Aortic smooth muscle cell (primary cell): ENCODE measurements around the gene SKAP1. TPM values are rescaled to one million over a fixed set of nuclear protein-coding genes. Genes with fewer than 3 reads are reported as not detected.

ENCODE experiments used
- total RNA-seq: library from RNA; depleted of rRNA; stranded (reverse); fragments of >200 nt; gene quantifications from 2 replicates; pipeline ENCODE4 v1.2.3, GENCODE V29; 2014

Gene SKAP1
- total RNA-seq = 0.13 TPM in 1 of 2 replicates, not detected in the other

GRCh38 chr17:48429638-48430586, at the start of gene SKAP1:
TSS of gene SKAP1 (minus strand) at chr17:48430214.

DNA sequence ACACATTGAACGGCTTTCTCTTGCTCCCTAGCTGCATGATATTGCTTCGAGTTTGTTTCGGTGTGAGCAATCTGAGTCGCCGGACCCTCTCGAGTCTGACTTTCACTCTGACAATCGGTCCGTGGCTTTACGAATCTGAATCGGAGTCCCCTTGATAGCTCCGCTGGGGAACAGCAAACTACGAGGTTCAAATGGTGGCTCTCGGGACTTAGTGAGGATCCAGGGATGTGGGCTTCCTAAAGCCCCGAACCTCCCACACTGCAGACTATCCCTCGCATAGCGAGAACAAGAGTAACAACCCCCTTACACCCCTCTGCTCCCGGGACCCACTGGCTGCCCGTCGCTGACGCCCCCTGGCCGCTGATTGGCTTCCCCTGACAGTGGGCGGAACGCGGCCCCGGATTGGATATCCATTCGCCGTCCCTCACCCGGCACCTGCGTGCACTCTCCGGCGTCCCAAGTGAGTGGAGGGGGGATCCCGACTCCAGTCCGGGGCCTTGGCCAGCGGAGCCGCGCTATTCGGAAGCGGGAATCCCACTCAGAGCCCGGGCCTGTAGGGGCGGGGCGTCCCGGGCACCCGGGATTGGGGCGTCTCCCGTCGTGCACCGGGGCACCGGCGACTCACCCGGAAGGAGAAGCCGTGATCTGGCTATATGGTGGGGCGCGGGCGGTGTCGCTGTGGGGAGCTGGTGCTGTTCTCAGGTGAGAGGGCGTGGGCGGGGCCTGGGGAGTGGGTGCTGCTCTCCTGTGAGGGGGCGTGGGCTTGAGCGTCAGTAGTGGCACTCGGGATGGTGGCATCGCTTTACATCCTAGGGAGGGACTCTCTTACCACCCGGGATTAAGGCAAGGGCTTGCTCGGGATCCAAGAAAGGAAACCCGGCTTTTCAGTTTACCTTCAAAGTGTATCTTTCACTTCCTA, 322.6 kb downstream of the SKAP1 start, which contains the start of gene SNX11:
Gene SNX11, plus strand, starts transcription at position 630 of the 919 bp plus-strand sequence. CDS start 4,278 bp downstream, outside the sequence.

DNA sequence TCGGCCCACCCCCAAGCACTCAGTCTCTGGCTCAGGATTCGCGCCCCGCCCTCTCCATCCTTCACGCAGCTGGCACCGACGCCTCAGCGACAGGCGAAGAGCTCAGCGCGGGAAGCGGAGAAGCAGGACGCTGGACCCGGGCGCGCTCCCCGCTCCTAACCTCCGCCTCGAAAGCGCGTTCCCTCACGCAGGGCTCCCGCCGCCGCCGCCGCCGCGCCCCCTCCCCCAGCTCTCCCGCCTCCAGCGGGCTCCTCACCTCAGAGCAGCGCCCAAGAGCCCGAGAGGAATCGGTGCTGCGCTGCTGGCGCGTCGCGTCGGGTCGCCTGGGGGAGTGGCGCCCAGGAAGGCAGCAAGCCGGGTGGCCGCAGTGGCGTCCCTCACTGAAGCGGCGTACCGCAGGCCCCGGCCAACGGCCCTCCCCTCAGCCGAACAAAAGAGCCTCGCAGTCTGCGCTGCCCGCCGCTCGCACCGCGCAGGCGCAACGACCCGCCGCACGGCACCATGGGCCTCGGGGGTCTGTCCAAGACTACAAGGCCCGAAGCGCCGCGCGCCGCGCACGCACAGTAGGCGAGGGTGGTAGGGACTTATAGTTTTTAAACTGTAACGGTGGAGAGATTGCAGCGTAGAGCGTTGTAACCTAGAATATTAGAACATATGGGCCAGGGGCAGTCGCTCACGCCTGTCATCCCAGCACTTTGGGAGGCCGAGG, 328.8 kb downstream of the SKAP1 start, which contains the start of gene CBX1:
Gene CBX1, minus strand, starts transcription at position 467 of the 709 bp plus-strand sequence. CDS start 24,474 bp downstream, outside the sequence.

Other genes starting within 250 kb of the SKAP1 start
- gene HOXB1, start 100.8 kb upstream of the SKAP1 start, total RNA-seq = not detected in 2 replicates
- gene HOXB2, start 114.9 kb upstream of the SKAP1 start, total RNA-seq = 1.5 and 1.8 TPM in 2 replicates
- gene HOXB4, start 148.1 kb upstream of the SKAP1 start, total RNA-seq = 0.06 and 0.26 TPM in 2 replicates
- 0.26 and 0.31 TPM in 2 replicates for gene HOXB3, start 160.0 kb upstream of the SKAP1 start, total RNA-seq
- gene HOXB5, start 163.6 kb upstream of the SKAP1 start, total RNA-seq = not detected in 2 replicates
- gene HOXB6, start 174.8 kb upstream of the SKAP1 start, total RNA-seq = 0.13 TPM in 1 of 2 replicates, not detected in the other
- gene HOXB7, start 180.8 kb upstream of the SKAP1 start, total RNA-seq = not detected in 2 replicates
- not detected in 2 replicates for gene HOXB8, start 185.1 kb upstream of the SKAP1 start, total RNA-seq
- gene HOXB9, start 196.1 kb upstream of the SKAP1 start, total RNA-seq = not detected in 2 replicates